Esophagus squamous epithelium (tissue), 4 donors: Measurements from ENCODE around the gene SNX14.

Experiments
- POLR2A ChIP-seq, 4 donors: fragments of 450-650 bp; IDR thresholded peaks; one replicate each; pipeline ENCODE4 v1.6.1; 2017; ENCODE audit warnings: antibody characterized with exemption in 4 of 4, mild to moderate bottlenecking in 4 of 4, moderate library complexity in 3 of 4
- TF ChIP-seq, protein P1 (sequence below), 6 experiments: fragments of 450-650 bp in 4 of 6; fragments of 200-600 bp in 2 of 6; sonication (generic) in 2 of 6; IDR thresholded peaks; one replicate each; pipeline ENCODE4 v1.5.1; 2016 to 2019; ENCODE audit warnings: antibody characterized with exemption in 6 of 6, mild to moderate bottlenecking in 4 of 6, moderate library complexity in 4 of 6

DNA sequence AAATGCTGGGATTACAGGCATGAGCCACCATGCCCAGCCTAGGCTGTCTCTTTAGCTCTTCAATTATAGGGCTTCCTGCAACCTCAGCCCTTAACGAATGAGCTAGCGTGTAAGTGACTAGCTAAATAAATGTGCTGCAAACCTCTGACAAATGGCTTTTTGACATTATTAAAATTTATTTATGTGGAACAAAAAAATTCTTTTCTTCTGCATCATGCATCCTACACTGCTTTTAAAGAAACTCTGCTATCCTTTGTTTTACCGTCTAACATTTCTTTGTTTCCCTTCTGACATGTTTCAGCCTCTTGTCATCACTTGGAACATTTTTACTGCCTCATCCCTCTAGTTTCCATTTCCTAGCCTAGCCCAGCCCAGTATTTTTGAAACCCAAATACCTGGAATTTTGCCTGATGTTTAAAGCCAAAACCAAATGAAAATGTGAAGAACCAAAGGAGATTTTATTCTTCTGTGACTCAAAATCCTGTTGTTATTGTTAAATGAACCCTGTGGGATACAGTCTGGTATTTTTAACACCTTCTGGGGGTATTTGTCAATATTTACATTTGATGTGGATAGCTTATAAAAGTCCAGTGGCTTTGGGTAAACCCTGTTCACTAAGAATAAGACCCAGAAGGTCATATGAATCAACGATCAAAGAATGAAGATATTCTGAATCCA is 134.3 kb downstream of the SNX14 start:
- TF ChIP-seq, protein P1, sequence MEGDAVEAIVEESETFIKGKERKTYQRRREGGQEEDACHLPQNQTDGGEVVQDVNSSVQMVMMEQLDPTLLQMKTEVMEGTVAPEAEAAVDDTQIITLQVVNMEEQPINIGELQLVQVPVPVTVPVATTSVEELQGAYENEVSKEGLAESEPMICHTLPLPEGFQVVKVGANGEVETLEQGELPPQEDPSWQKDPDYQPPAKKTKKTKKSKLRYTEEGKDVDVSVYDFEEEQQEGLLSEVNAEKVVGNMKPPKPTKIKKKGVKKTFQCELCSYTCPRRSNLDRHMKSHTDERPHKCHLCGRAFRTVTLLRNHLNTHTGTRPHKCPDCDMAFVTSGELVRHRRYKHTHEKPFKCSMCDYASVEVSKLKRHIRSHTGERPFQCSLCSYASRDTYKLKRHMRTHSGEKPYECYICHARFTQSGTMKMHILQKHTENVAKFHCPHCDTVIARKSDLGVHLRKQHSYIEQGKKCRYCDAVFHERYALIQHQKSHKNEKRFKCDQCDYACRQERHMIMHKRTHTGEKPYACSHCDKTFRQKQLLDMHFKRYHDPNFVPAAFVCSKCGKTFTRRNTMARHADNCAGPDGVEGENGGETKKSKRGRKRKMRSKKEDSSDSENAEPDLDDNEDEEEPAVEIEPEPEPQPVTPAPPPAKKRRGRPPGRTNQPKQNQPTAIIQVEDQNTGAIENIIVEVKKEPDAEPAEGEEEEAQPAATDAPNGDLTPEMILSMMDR (IDR thresholded peaks at IDR 0.05): no peak
- no peak for TF ChIP-seq POLR2A (IDR thresholded peaks at IDR 0.05)
